ENCODE data around the gene SMAD2. TPM values are rescaled to one million over a fixed set of nuclear protein-coding genes. Genes with fewer than 3 reads are reported as not detected.

The SMAD2 gene
- total RNA-seq, 1 experiment from 2014 or later = 129 TPM

GRCh38 chr18:47912343-47912742 is 18.1 kb downstream of the SMAD2 start:
- POLR2A ChIA-PET = no interaction called here
- BruUV-seq (replicated peaks) = no TSS peak
- Histone ChIP-seq H3K4me3 (ENCODE audit: low read depth in 2 of 2, low read length in 2 of 2) (no peak overlapping the region), H3K36me3 (ENCODE audit: control insufficient read depth, insufficient read depth, low read length) (no peaks in the 10 kb centered on the region), H3K27ac (ENCODE audit: low read length) (no peak overlapping the region), H3K4me1 (ENCODE audit: control insufficient read depth, insufficient read depth, low read length) (no peaks in the 10 kb centered on the region; the same call in 1 of the 2 replicates), H3K9me3 (ENCODE audit: control insufficient read depth, insufficient read depth, low read depth, low read length) (no peaks in the 10 kb centered on the region; the same call in 1 of the 2 replicates), H3K27me3 (ENCODE audit: control insufficient read depth, insufficient read depth, low read length) (no peaks in the 10 kb centered on the region)
- intact Hi-C loops (cut with micrococcal nuclease; ENCODE audit: unreplicated experiment) (no loop called here), in situ Hi-C loops (cut with HindIII; ENCODE audit: low pct_unique_long_range_greater_than_20kb, low sequenced_read_pairs) (no loop called here)
- DNase-seq (ENCODE audit: low read depth, low spot score) (no peak), ATAC-seq (no peak)
- CTCF ChIA-PET = no interaction called here
- TF ChIP-seq CTCF (IDR thresholded peaks at IDR 0.05) = no peak
- no peak for TF ChIP-seq REST (IDR thresholded peaks at IDR 0.05; ENCODE audit: insufficient read depth in 1 of 2, low read depth in 2 of 2, low read length in 1 of 2)
- no peak for TF ChIP-seq TCF7L2 (IDR thresholded peaks at IDR 0.05; ENCODE audit: low read depth, low read length)
- TF ChIP-seq SIN3A (IDR thresholded peaks at IDR 0.05; ENCODE audit: borderline replicate concordance, insufficient read depth, low read depth, low read length) = no peak

- no peak overlapping the region for H3K27ac ChIP-seq (ENCODE audit: low read length)
- BruUV-seq (replicated peaks) = no TSS peak
These were observed 18.6 kb downstream of the SMAD2 start for GRCh38 chr18:47911877-47912276.

More at GRCh38 chr18:47911877-47912276, 18.6 kb downstream of the SMAD2 start:
- TF ChIP-seq POLR2AphosphoS5 (IDR thresholded peaks at IDR 0.05; ENCODE audit: low read depth, low read length) (no peak), SIN3A (IDR thresholded peaks at IDR 0.05; ENCODE audit: borderline replicate concordance, insufficient read depth, low read depth, low read length) (no peak), REST (IDR thresholded peaks at IDR 0.05; ENCODE audit: insufficient read depth in 1 of 2, low read depth in 2 of 2, low read length in 1 of 2) (no peak), CTCF (IDR thresholded peaks at IDR 0.05) (no peak), TCF7L2 (IDR thresholded peaks at IDR 0.05; ENCODE audit: low read depth, low read length) (no peak)
- DNase-seq (ENCODE audit: low read depth, low spot score) = no peak
- intact Hi-C loops (cut with micrococcal nuclease; ENCODE audit: unreplicated experiment) (no loop called here), in situ Hi-C loops (cut with HindIII; ENCODE audit: low pct_unique_long_range_greater_than_20kb, low sequenced_read_pairs) (no loop called here)
- Histone ChIP-seq H3K36me3 (ENCODE audit: control insufficient read depth, insufficient read depth, low read length) (no peaks in the 10 kb centered on the region; the same call in 1 of the 2 replicates), H3K4me3 (ENCODE audit: low read depth in 2 of 2, low read length in 2 of 2) (no peak overlapping the region), H3K4me1 (ENCODE audit: control insufficient read depth, insufficient read depth, low read length) (no peaks in the 10 kb centered on the region; the same call in 1 of the 2 replicates), H3K27me3 (ENCODE audit: control insufficient read depth, insufficient read depth, low read length) (no peaks in the 10 kb centered on the region), H3K9me3 (ENCODE audit: control insufficient read depth, insufficient read depth, low read depth, low read length) (peaks cover 3% of the 10 kb centered on the region; the same call in 1 of the 2 replicates)
- POLR2A ChIA-PET = no interaction called here
- CTCF ChIA-PET = no interaction called here
- ATAC-seq = no peak; the same call in 1 of the 2 replicates
